GM12874 (cell line): Measurements from ENCODE around the gene SLC9A7.

ENCODE experiments used
- CTCF ChIP-seq: IDR thresholded peaks from 2 replicates; pipeline ENCODE4 v1.5.1; 2011; ENCODE audit warnings: low read depth, mild to moderate bottlenecking, control low read depth, low read length, moderate library complexity; ENCODE audit not compliant: insufficient read depth

The SLC9A7 gene

GRCh38 chrX:46597771-46598170, 161.1 kb downstream of the SLC9A7 start:
- TF ChIP-seq CTCF = no peak

GRCh38 chrX:46597208-46597607, 161.7 kb downstream of the SLC9A7 start:
- no peak for TF ChIP-seq CTCF

GRCh38 chrX:46595084-46595483, 163.8 kb downstream of the SLC9A7 start:
- TF ChIP-seq CTCF = no peak

GRCh38 chrX:46589977-46590723, 168.8 kb downstream of the SLC9A7 start:
- no peak for TF ChIP-seq CTCF

- no peak for TF ChIP-seq CTCF
Observed at GRCh38 chrX:46588263-46588662, 170.7 kb downstream of the SLC9A7 start.

- no peak for TF ChIP-seq CTCF
Observed at GRCh38 chrX:46587753-46588171, 171.2 kb downstream of the SLC9A7 start.

- no peak for TF ChIP-seq CTCF
Observed at GRCh38 chrX:46587158-46587557, 171.8 kb downstream of the SLC9A7 start.

GRCh38 chrX:46584736-46585135, 174.2 kb downstream of the SLC9A7 start:
- no peak for TF ChIP-seq CTCF
